EH (cell line): Measurements from ENCODE around the gene IQGAP1.
"Not testable (repeated sequence)": the region's sequence is repeated elsewhere in the genome, so short reads cannot be mapped to it uniquely, and the experiment has no call there.

Source experiments
- DNase-seq: peaks from one replicate; pipeline ENCODE4 v3.0.0-alpha.2; 2015; ENCODE audit warnings: low read depth

Gene IQGAP1

DNA sequence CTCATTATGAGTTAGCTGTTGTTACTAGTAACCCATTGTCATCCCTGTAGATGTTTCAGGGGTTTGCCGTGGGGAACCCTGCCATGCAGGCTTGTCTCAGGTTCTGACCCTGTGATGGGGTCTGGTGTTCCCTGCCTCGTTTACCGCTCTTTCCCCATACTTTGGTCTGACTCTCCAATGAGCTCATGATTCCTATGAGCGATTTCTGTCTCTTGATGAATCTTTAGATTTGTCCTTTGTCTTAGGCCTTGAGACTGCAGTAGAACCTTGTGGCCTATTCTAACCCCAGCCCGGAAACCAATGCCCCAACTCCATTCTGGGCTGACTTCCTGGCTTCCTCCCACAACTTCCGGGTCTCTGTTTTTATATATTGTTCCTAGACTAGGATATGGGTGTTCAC lies 11.3 kb upstream of the IQGAP1 start:
- DNase-seq, result no peak

DNA sequence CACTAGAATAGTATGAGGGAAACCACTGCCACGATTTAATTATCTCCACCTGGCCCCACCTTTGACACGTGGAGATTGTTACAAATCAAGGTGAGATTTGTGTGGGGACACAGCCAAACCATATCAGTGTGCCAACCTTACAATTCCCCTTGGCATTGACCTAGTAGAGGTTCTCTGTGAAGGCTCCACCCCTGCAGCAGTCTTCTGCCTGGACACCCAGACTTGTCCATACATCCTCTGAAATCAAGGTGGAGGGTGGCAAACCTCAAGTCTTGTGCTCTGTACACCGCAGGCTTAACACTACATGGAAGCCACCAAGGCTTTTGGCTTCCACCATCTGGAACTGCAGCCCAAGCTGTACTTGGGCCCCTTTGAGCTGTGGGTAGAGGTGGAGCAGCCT lies 8.8 kb upstream of the IQGAP1 start:
- DNase-seq, result no peak

DNA sequence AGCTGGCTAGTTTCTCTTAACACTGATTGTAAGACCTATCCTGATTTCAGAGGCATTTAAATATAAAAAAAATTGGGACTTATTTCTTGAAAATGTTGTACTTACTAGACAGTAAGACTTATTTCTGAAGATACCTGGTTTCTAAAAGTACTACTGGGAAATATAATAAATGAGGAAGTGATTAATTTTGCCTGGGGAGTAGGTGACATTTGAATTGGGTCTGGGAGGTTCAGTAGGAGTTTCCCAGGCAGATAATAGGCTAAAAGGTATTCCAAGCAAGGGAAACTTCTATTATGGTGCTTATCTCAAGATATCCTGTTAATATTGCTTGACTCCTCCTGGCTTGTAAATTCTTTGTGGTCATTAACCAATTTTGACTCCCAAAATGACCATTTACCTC lies 6.5 kb upstream of the IQGAP1 start:
- DNase-seq, result no peak

DNA sequence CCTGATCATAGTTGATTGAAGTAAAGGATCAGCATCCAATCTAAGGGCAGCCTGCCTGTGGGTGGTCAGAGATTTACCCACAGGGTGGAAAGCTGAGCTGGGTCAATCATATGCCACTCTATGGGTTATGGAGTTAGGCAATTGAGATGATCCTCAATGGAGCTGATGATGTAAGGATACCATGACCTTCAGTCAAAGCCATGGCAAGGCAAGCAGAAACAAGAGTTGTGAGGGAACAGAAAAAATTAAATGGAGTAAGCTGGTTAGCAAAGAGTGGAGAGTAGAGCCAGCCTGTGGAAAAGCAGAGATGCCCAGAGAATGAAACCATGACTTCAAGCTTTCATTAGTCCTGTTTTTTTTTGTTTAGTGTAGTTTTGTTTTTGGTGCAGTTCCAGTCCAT lies 5.7 kb upstream of the IQGAP1 start:
- no peak for DNase-seq

DNA sequence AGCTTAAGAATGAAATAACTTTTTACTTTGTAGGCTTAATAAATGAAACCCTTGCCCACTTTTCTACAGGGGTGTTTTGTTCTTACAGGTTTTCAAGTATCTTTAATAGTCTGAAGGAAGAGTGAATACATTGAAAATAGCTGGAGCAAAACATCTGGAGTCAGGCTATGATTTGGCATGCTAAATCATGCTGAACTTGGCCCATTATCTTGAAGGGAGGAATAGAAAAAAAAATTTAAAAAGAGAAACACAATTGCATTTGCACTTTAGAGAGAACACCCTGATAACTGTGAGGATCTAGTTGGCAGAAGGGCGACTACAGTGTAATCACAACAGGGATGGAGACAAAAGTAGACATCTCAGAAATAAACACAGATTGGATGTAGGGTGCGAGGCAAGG lies 1.8 kb upstream of the IQGAP1 start:
- no peak for DNase-seq

DNA sequence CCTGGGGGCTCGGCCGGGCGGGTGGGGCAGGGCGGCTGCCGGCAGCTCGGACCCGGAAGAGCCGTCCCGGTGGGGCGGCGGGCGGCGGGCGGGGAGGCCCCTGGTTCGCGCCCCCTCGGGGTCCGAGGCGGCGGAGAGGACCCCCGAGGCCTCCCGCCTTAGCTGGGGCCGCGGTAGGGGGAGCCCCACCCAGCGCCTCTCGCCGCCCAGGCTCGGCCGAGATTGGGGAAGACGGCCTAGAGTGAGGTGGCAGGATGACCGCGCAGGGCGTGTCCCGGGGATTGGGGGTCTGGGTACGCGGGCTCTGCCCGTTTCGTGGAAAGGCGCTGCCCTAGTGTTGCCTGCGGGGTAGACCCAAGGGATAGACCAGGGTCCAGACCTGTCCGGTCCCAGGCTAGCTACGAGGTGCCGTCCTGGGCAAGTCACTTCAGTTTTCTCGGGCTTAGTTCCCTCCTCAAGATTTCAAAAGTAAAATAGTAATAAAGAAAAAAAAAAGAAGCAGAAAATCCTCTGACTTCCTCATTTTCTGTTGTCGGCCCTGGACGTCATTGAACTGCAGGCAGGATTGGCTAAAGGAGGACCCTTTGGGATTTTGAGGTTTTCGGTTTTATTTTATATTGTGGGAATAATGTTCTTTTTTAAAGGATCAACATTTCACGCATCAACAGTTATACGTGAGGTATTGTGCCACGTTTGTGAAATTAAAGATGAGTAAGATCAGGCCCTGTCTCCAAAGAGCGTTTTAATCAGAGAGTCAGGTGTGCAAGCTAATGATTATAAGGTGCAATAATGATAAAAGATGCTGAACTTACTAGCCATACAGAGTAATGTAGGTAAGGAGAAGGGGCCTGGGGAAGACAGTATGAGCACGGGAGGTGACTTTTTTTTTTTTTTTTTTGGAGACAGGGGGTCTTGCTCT lies 679 bp downstream of the IQGAP1 start:
- DNase-seq, result peak; percentile 76

DNA sequence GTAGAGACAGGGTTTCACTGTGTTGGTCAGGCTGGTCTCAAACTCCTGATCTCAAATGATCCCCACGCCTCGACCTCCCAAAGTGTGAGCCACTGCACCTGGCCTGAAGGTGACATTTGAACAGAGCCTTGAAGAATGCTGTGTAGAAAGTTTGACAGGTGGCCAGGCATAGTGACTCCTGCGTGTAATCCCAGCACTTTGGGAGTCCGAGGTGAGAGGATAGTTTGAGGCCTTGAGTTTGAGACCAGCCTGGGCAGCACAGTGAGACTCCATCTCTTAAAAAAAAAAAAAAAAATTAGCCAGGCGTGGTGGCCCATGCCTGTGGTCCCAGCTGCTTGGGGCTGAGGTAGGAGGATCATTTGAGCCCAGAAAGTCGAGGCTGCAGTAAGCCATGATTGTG lies 1.5 kb downstream of the IQGAP1 start:
- no peak for DNase-seq

DNA sequence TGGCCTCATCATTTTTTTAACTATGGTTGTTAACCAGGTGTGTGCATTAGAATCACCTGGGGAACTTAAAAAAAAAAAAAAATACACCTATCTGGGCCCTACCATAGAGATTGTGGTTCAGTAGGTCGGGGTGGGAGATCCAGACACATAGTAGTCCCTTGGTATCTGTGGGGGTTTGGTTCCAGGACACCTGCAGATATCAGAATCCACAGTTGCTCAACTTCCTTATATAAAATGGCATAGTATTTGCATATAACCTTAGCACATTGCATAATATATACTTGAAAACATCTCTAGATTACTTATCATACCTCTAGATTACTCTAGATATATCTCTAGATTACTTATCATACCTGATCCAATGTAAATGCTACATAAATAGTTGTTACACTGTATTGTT lies 5.0 kb downstream of the IQGAP1 start:
- no peak for DNase-seq

DNA sequence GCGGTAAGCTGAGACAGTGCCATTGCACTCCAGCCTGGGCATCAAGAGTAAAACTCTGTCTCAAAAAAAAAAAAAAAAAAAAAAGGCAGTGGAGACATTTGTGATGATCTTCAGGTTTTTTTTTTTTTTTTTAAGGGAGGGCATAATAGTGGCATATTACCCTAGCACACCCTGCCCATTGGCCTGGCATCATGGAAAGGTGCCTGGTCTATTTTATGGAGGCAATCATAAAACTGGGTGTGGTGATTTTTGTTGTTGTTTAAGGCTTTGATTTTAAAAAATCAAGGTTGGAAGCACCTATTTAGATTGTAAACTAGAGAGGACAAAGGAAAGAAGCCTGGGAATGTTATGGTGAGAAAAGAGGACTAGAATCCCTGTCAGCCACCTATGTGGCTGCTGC lies 6.0 kb downstream of the IQGAP1 start:
- no peak for DNase-seq

DNA sequence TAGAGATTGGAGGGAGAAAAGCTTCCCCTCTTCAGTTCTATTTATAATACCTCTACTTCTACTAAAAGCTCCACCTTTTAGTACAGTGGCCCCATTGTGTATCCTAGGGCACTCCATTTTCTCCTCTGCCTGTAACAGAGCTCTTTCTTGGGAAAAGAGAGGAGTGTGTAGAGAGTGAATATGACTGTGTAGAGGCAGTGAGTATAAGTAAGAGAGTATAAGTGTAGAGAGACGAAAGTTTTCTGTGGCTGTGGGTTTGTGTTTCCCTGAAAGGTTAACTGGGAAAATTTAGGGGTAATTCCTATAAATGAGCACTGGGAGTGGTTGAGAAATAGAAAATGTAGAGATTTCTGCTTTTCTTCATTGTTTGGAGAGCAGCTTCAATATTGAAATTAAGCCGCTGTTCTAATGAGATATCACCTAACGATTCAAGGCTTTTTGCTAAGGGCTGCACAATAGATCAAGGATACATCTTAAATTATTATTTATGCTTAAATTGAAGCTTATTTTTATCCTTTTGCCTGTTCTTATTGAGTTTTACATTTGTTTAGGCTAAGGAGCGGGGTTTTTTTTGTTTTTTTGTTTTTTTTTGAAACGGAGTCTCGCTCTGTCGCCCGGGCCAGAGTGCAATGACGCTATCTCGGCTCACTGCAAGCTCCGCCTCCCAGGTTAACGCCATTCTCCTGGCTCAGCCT lies 6.9 kb downstream of the IQGAP1 start:
- no peak for DNase-seq

DNA sequence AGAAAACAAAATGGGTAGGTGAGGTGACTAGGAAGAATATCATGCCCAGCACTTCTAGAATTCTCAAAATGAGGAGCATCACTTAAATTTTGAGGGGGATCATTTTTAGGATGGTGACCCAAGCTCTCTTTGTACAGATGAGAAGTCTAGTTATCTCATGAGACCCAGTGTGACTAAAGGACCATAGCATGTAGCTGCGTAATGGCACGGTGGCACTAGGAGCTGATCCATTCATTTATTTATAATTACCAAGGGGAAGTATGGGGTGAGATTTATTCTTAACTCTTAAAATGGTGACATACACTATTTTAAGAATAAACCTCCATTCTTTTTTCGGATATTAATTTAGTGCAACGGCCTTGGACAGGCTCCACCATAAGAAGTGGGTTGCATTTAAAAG lies 8.3 kb downstream of the IQGAP1 start:
- DNase-seq, result no peak

DNA sequence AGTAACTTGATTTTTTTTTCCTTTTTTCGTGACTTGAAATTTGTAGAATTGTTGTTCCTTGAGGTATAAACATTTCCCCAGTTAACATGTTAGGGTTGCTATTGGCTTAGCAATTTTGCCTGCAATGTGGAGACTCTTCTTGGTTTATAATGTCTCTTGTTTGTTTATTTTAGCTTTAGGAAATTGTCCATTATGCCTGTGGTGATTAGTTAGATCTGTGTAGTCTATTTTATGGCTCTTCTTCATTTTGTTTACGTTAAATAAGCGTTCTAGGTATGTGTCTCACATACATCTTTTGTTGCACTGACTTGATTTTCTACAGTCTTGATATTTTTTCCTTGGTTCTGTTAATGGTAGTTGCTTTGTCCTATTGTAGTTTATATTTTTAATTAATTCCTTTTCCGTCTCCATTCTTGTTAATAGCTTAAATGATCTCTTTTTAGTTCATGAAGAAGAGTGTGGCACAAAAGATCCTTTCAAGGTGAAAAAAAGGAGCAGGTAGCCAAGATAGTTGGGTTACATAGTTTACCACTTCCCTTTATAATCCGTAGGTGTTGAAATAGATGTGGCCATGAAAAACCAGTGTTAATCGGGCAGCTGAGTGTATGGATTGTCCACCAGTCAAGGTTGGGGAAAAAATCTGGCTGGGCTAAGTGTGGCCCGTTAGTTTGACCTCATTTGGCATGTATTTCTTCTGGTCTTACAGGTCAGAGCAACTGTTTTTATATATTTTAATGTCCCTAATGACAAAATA lies 12.1 kb downstream of the IQGAP1 start:
- peak; percentile 33 for DNase-seq

DNA sequence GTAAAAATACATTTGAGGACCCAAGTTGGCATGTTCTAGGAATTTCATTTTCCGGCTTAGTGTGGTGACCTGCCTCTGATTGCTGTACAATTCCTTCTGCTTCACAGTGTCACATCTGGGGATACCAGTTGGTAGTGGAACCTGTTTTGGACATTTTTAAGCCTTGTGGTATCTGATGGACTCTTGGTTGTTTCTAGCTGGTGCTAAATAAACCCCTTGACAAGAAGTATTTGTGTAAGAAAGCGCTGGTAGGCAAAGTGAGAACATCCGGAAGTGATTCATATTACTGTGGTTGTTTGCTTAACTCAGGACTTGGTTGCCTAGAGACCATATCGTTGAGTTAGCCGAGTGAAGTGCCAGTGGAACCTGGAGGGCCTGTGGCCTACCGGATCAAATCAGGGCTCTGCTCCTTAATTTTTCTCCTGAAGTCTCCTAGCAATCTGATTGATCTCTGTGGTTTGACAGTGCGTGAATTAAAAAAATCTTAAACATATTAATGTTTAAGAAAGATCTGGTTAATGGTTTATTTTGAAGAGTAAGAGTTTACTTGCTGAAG lies 12.8 kb downstream of the IQGAP1 start:
- peak; percentile 95 for DNase-seq

DNA sequence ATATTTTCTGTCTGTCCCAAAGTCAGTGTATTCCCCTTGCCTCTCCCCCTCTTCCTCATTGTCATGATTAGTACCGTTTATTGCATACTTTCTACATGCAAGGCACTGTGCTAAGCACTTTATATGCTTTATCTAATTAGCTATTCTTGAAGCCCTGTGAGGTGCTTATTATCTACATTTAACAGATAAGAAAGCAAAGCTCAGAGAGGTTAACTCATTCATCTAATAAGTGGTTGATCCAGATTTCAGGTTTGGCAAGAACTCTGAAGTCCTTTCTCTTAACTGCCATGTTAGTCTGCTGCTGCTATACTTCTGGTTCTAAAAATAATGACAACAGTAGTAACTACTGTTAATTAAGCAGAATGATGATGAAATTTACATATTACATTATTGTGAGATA lies 13.5 kb downstream of the IQGAP1 start:
- DNase-seq, result no peak

DNA sequence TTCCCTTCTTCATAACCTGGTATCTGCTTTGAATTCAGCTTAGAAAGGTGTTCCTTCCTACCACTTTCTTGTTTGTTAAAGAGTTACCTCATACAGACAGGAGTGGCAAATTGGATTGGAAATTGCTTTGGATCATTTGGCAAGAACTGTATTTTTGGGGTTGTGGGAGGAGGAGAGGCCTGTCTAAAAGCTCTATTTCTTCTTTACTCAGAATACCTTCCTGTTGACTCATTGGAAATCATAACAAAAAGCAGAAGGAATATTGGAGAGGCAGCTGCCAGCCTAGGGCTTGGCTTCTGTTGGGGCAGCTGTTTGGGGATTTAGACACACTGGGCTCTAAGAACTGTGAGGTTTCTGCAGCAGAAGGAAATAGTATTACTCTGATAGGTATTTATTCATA lies 14.2 kb downstream of the IQGAP1 start:
- DNase-seq, result peak; percentile 91

DNA sequence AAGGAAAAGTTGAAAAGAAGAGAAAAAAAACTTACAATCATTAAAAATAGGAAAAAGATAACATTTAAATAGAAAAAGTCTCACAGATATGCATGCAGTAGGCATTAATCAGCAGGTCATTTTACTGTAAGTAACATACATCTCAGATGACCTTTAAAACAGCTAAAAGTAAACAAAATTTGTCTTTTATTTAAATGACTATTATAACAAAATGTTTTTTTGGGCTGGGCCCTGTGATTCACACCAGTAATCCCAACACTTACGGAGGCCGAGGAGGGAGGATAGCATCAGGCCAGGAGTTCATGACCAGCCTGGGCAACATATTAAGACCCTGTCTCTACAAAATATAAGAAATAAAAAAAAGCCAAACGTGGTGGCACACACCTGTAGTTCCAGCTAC lies 14.7 kb downstream of the IQGAP1 start:
- DNase-seq, result no peak

DNA sequence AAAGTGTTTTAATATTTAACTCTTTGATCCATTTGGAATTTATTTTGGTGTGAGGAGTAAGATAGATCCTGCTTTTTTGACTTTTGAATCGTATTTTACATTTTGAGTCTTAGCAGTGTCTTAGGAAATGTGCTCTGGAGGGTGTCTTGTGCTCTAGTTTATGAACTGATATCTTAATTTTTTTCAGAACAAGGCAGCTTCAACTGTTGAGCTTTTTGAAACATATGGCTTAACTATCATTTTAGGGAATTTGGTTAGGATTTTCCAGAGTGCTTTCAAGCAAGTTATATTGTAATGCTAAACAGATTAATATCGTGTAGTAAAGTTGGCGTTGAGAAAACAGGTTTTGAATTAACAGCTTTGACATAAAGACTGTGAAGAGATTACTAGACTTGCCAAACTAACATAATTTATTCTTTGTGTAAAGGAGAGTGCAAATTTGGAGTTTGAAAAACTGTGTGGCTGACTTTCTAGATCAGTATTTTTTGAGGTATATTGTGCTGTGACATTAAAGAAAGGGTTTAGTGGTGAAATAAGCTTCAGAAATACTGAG lies 17.1 kb downstream of the IQGAP1 start:
- DNase-seq, result no peak

DNA sequence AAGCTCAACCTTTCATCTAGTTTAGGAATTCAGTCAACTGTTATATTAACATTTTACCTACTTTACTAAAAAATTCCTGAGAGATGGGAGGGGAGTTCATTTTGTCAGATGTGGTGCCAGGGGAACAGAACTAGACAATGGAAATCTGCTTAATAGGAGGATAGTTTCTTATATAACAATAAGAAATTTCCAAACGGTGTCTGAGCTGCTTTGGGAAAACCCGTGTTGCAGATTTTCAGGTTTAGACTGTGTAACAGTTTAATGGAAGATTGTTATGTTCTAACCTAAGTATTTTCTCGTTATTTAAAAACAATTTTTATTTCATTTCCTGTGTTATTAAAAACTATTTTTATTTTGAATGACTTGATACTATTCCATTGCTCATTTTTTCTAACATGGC lies 19.3 kb downstream of the IQGAP1 start:
- no peak for DNase-seq

DNA sequence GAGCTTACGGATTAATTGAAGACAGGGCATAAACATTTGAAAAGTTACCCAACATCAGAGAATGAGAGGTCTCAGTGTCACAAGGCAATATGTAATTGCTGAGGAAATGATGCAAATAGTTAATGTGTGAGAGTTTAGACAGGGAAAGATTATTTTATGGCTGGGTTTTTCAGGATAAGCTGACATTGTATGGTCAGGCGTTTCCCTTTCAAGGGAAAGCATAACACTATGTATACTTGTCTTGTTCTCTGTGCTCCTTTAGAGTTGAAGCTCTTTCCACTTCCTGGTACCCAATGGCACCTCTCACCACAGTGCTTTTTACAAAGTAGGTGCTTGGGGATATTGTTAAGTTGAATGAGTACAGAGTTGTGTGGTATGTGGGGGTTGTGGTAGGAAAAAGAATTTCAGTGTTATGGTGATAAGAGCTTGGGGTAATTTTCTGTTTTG lies 19.9 kb downstream of the IQGAP1 start:
- DNase-seq, result peak; percentile 47

DNA sequence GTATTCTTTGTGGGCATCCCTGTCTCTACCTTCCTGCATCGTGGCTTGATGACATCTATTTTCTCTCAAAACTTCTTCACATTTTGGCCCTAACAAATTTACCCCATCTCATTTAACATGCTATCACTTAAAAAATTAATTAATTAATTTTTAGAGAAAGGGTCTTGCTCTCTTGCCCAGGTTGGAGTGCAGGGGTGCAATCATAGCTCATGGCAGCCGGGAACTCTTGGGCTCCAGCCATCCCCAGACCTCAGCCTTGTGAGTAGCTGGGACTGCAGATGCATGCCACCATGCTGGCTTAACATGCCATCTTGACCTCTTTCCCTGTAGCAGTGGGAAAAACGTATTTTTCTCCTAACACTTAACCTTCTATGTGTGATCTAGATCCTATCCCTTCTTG lies 20.6 kb downstream of the IQGAP1 start:
- DNase-seq, result no peak

DNA sequence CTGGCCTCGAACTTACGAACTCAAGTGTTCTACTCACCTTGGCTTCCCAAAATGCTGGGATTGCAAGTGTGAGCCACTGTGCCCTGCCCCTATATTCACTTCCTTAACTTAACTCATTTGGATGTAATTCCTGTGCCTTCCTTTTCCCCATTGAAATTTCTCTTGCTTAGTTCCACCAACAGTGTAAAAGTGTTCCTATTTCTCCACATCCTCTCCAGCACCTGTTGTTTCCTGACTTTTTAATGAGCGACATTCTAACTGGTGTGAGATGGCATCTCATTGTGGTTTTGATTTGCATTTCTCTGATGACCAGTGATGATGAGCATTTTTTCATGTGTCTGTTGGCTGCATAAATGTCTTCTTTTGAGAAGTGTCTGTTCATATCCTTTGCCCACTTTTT lies 21.5 kb downstream of the IQGAP1 start:
- DNase-seq, result not testable (repeated sequence)

DNA sequence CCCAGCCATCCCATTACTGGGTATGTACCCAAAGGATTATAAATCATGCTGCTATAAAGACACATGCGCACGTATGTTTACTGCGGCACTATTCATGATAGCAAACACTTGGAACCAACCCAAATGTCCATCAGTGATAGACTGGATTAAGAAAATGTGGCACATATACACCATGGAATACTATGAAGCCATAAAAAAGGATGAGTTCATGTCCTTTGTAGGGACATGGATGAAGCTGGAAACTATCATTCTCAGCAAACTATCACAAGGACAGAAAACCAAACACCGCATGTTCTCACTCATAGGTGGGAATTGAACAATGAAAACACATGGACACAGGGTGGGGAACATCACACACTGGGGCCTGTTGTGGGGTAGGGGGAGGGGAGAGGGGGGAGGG lies 22.3 kb downstream of the IQGAP1 start:
- DNase-seq, result not testable (repeated sequence)
